Measurements from ENCODE around the gene PRLR. TPM values are rescaled to one million over a fixed set of nuclear protein-coding genes. Genes with fewer than 3 reads are reported as not detected.

The PRLR gene
- total and polyA plus RNA-seq, 10 of the 15 experiments (the other 5 are each of a cell fraction or from before 2014, with no cell fraction given) = 0.03 to 8.1 (median 0.20) TPM

DNA sequence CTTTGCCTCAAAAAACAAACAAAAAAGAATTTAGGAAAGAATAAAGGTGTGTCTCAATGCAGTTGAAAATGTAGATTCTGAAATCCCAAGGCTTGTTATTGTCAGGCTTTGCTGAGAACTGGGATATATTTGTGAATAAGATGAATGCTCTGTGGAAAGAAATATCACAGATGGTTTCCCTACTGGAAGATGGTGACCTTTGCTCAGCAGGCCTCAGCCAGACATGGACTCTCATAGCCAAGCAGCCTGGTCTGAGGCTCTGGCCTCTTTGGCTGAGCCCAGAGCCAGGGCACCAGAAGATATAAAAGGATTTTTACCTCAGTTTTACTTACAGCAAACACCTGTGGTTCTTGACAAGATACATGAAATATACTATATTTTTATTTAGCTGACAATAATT lies 219.6 kb downstream of the PRLR start:
- no TSS peak for BruUV-seq (replicated peaks)
- H3K9me3 ChIP-seq (replicated peaks; ENCODE audit: control insufficient read depth, insufficient read depth, low read length) = no peaks in the 10 kb centered on the region
- no peaks in the 10 kb centered on the region for H3K27me3 ChIP-seq (replicated peaks in 1 of 2; ENCODE audit: control insufficient read depth in 2 of 2, insufficient read depth in 2 of 2, low read length in 1 of 2)
- in situ Hi-C loops (cut with MboI) (no loop called here), intact Hi-C loops (cut with micrococcal nuclease; ENCODE audit: unreplicated experiment) (no loop called here)
- ChIA-PET POLR2A (no interaction called here), SMC1A (ENCODE audit: uncharacterized antibody, unreplicated experiment) (no interaction called here), CTCF (interaction anchor here (0.7 kb wide), 1 partner anchor 187 kb away, joined by 3 read pairs; no protein-coding TSS in a partner anchor), RAD21 (ENCODE audit: unreplicated experiment) (no interaction called here)
- H3K36me3 ChIP-seq (ENCODE audit: control insufficient read depth in 2 of 2, insufficient read depth in 2 of 2, low read length in 1 of 2) = no peaks in the 10 kb centered on the region
- H3K4me1 ChIP-seq (ENCODE audit: control insufficient read depth, insufficient read depth, low read length) = no peaks in the 10 kb centered on the region
- H2AFZ ChIP-seq (ENCODE audit: control insufficient read depth, low read depth, low read length) = no peak overlapping the region
- no peak for DNase-seq (ENCODE audit: low read depth, low spot score)
- H3K4me3 ChIP-seq = no peak overlapping the region
- FAIRE-seq = no peak
- ATAC-seq = no peak
- H3K4me2 ChIP-seq (ENCODE audit: control insufficient read depth, insufficient read depth) = no peak overlapping the region
- TF ChIP-seq ZBED1 (IDR thresholded peaks at IDR 0.05; ENCODE audit: borderline replicate concordance) (no peak), IKZF1 (conservative IDR thresholded peaks at IDR 0.05) (no peak), SP1 (IDR thresholded peaks at IDR 0.05; ENCODE audit: low read depth, low read length) (no peak), TCF12 (IDR thresholded peaks at IDR 0.05; ENCODE audit: low read depth, low read length) (no peak), RAD21 (IDR thresholded peaks at IDR 0.05; ENCODE audit: insufficient read depth, low read depth, low read length) (no peak), SMAD5 (IDR thresholded peaks at IDR 0.05; ENCODE audit: low read depth) (no peak), RBBP5 (conservative IDR thresholded peaks at IDR 0.05) (no peak), ZZZ3 (IDR thresholded peaks at IDR 0.05; ENCODE audit: control insufficient read depth, insufficient read length, low read depth) (no peak), SIX5 (IDR thresholded peaks at IDR 0.05; ENCODE audit: low read depth, low read length, severe bottlenecking) (no peak), ATF3 (IDR thresholded peaks at IDR 0.05; ENCODE audit: borderline replicate concordance, extremely low read depth, low read depth, low read length) (no peak), REST (IDR thresholded peaks at IDR 0.05; ENCODE audit: low read depth, low read length) (no peak), EED (IDR thresholded peaks at IDR 0.05; ENCODE audit: low read depth) (no peak), ZNF24 (IDR thresholded peaks at IDR 0.05) (no peak), BHLHE40 (IDR thresholded peaks at IDR 0.05; ENCODE audit: borderline replicate concordance in 1 of 2, low read depth in 2 of 2, low read length in 1 of 2) (no peak), JUNB (IDR thresholded peaks at IDR 0.05) (no peak)
- TF ChIP-seq, protein P1, sequence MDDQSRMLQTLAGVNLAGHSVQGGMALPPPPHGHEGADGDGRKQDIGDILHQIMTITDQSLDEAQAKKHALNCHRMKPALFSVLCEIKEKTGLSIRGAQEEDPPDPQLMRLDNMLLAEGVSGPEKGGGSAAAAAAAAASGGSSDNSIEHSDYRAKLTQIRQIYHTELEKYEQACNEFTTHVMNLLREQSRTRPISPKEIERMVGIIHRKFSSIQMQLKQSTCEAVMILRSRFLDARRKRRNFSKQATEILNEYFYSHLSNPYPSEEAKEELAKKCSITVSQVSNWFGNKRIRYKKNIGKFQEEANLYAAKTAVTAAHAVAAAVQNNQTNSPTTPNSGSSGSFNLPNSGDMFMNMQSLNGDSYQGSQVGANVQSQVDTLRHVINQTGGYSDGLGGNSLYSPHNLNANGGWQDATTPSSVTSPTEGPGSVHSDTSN (IDR thresholded peaks at IDR 0.05; ENCODE audit: insufficient replicate concordance, low read depth, low read length) = no peak
- H3K79me2 ChIP-seq (ENCODE audit: control insufficient read depth, insufficient read depth, low read length) = no peaks in the 10 kb centered on the region
- no peak overlapping the region for H3K9ac ChIP-seq (ENCODE audit: control insufficient read depth, insufficient read depth, low read length)
- H4K20me1 ChIP-seq (ENCODE audit: control insufficient read depth, insufficient read depth) = no peaks in the 10 kb centered on the region
- H3K27ac ChIP-seq (ENCODE audit: control insufficient read depth, insufficient read depth) = no peak overlapping the region
